ENCODE measurements around the gene COL23A1. TPM values are rescaled to one million over a fixed set of nuclear protein-coding genes. Genes with fewer than 3 reads are reported as not detected.

COL23A1 gene
- total and polyA plus RNA-seq, 2 donors (not counting 1 experiment from before 2014, with no cell fraction given) = 0.20 TPM; not detected in 1

GRCh38 chr5:178287091-178287790, 303.0 kb downstream of the COL23A1 start:
- WGBS (ENCODE audit: insufficient coverage) = 96% methylated on average over 20 of the region's 20 CpGs
- Histone ChIP-seq H3K9ac (ENCODE audit: low read length) (no peak overlapping the region), H3K27ac (ENCODE audit: low read length in 2 of 2) (no peak overlapping the region), H3K36me3 (replicated peaks in 1 of 2; ENCODE audit: control extremely low read depth in 1 of 2, control insufficient read depth in 1 of 2, extremely low read depth in 1 of 2, insufficient read depth in 2 of 2, low read length in 1 of 2) (no peaks in the 10 kb centered on the region), H2AFZ (ENCODE audit: insufficient read depth, low read depth, low read length, poor library complexity, severe bottlenecking) (no peak overlapping the region), H3K4me3 (ENCODE audit: control extremely low read depth in 1 of 5, extremely low read depth in 1 of 5, insufficient read depth in 1 of 5, low read depth in 2 of 5, low read length in 4 of 5) (no peak overlapping the region), H3K27me3 (replicated peaks in 1 of 4; ENCODE audit: control extremely low read depth in 1 of 4, control insufficient read depth in 3 of 4, insufficient read depth in 4 of 4, low read length in 3 of 4) (peaks cover 0 to 7% (median 0%) of the 10 kb centered on the region in 4 experiments), H3K9me3 (ENCODE audit: control extremely low read depth in 1 of 3, control insufficient read depth in 2 of 3, insufficient read depth in 1 of 3, low read length in 2 of 3) (peaks cover 0 to 14% (median 11%) of the 10 kb centered on the region in 3 donors), H3K4me2 (replicated peaks; ENCODE audit: low read depth, low read length, poor library complexity, severe bottlenecking) (no peak overlapping the region), H4K20me1 (ENCODE audit: control insufficient read depth, insufficient read depth, low read length, poor library complexity, severe bottlenecking) (no peaks in the 10 kb centered on the region), H3K79me2 (ENCODE audit: control insufficient read depth, insufficient read depth, low read length) (no peaks in the 10 kb centered on the region), H3K4me1 (ENCODE audit: control insufficient read depth in 2 of 2, insufficient read depth in 2 of 2, low read length in 2 of 2) (no peaks in the 10 kb centered on the region)
- no peak for DNase-seq
- CTCF ChIA-PET = no interaction called here
- TF ChIP-seq EZH2 (IDR thresholded peaks at IDR 0.05; ENCODE audit: borderline replicate concordance, insufficient read depth, low read depth, low read length, poor library complexity, severe bottlenecking) = no peak
- TF ChIP-seq CTCF (IDR thresholded peaks at IDR 0.05) = no peak
- Mint-ChIP-seq H3K27me3 (peaks cover 35% of the 10 kb centered on the region), H3K4me1 (no peaks in the 10 kb centered on the region), H3K4me3 (no peak overlapping the region), H3K9me3 (ENCODE audit: insufficient read depth) (peaks cover 13% of the 10 kb centered on the region), H3K27ac (no peak overlapping the region)
- intact Hi-C loops (cut with micrococcal nuclease) = no loop called here
- POLR2A ChIA-PET = no interaction called here
- no peak for ATAC-seq (ENCODE audit: low read depth)

Data from B cell (primary cell).